Heart right ventricle (tissue), 16 donors: ENCODE results near the gene ITPRIPL2. TPM values are rescaled to one million over a fixed set of nuclear protein-coding genes. Genes with fewer than 3 reads are reported as not detected.

Source experiments
- ATAC-seq, 8 donors: fragments of 200-7000 bp; cut with Tn5 transposase; one replicate each; pipeline ENCODE4 v1.9.1; 2020; ENCODE audit warnings: mild to moderate bottlenecking in 8 of 8, moderate library complexity in 8 of 8, moderate number of reproducible peaks in 1 of 8
- DNase-seq, 2 donors: peaks; one replicate each; pipeline ENCODE4 v3.0.0-alpha.2; 2020
- H3K27ac ChIP-seq, 10 donors: fragments of 200-600 bp; sonication (generic) in 2 of 10; one replicate each; pipeline versions ENCODE4 v1.5.0 to v1.8.0; 2020 to 2022; ENCODE audit warnings: mild to moderate bottlenecking in 3 of 10
- H3K27me3 ChIP-seq, 7 donors: fragments of 200-600 bp; one replicate each; pipeline ENCODE4 v1.8.0; 2021 to 2022; ENCODE audit warnings: mild to moderate bottlenecking in 2 of 7
- H3K36me3 ChIP-seq, 9 donors: fragments of 200-600 bp; sonication (generic) in 1 of 9; one replicate each; pipeline versions ENCODE4 v1.5.0 to v1.8.0; 2020 to 2022; ENCODE audit warnings: mild to moderate bottlenecking in 2 of 9
- H3K4me1 ChIP-seq, 9 donors: fragments of 200-600 bp; sonication (generic) in 1 of 9; one replicate each; pipeline versions ENCODE4 v1.5.0 to v1.8.0; 2020 to 2022; ENCODE audit warnings: mild to moderate bottlenecking in 4 of 9
- H3K4me3 ChIP-seq, 10 donors: fragments of 200-600 bp; sonication (generic) in 2 of 10; one replicate each; pipeline versions ENCODE4 v1.5.0 to v1.8.0; 2020 to 2022; ENCODE audit warnings: mild to moderate bottlenecking in 7 of 10, moderate library complexity in 2 of 10
- H3K9me3 ChIP-seq, 11 donors: fragments of 200-600 bp in 10 of 11; sonication (generic) in 2 of 11; one replicate each; pipeline versions ENCODE4 v1.5.0 to v1.8.0; 2013 to 2022; ENCODE audit warnings: mild to moderate bottlenecking in 2 of 11, control low read depth in 1 of 11, moderate library complexity in 1 of 11
- WGBS, 2 donors: extraction: QIAGEN DNeasy Blood & Tissue Kit; methylation state at CpG; one replicate each; pipeline ENCODE4 v1.1.7; 2013; ENCODE audit warnings: inconsistent platforms in 1 of 2; 5-methylcytosine and 5-hydroxymethylcytosine counted together
- intact Hi-C, 10 donors: fragments of 100-400 bp; cut with DNase I; formaldehyde crosslinking; loops; one replicate each; pipeline versions ENCODE4 v1.11.1 to v1.14.2; 2022
- polyA plus RNA-seq, 2 donors: library from polyadenylated mRNA; stranded (reverse); fragments of 200-250 nt; gene quantifications; one replicate each; pipeline ENCODE4 v1.2.3, GENCODE V29; 2013
- total RNA-seq, 10 donors: library from RNA; stranded (reverse); fragmentation: NEBNext Ultra II Directional in 3 of 10; extraction: Animal tissue kit (Norgen Biotek cat#: 25700) in 3 of 10; gene quantifications; one replicate each; pipeline versions ENCODE4 v1.2.1 to v1.2.4, GENCODE V29; 2021 to 2023
- TF ChIP-seq, protein P1 (sequence below), 9 donors: fragments of 200-600 bp; sonication (generic) in 2 of 9; IDR thresholded peaks; one replicate each; pipeline versions ENCODE4 v1.5.0 to v1.8.0; 2021 to 2022; ENCODE audit warnings: antibody characterized with exemption in 9 of 9, mild to moderate bottlenecking in 5 of 9, moderate library complexity in 1 of 9
- donor health status: Arrhythmogenic right ventricular cardiomyopathy.
- donor health status: ischemic (EF 13 %, LVEDD 7.1; RV severe dilation, severe dysfunction).
- donor health status: healthy with polysubstance abuse.
- donor health status: DM: no; HTN: yes; CAD: no.
- donor health status: DM: no; HTN: no; CAD: no.
- donor health status: ischemic (EF 25% LVEDD 6.9; RV normal size, moderate dysfunction).
- donor health status: ischemic (EF 25% LVEDD 5.7; RV mildly dilated, moderate dysfunction).
- donor health status: healthy.
- donor health status: DM: yes; HTN: yes; CAD: no.
- donor health status: Ischemic cardiomyopathy.
- donor health status: ischemic (EF 35%, LVEDD 5.7; RV mildly dilated, moderate dysfunction).
- donor health status: nonischemic (EF 11% LVEDD 7.7; RV severe dilation, severe dysfunction).
- donor health status: DM: yes; HTN: yes; CAD: no.
- donor health status: PGD.
- donor health status: ischemic (EF 29% LVEDD 5.4; RV normal size, mild dysfunction).
- donor health status: nonischemic (EF 23%, LVEDD 6.1; RV moderate dilation, normal function).

The ITPRIPL2 gene
- total and polyA plus RNA-seq, 12 donors = 5.0 to 30.6 (median 13.1) TPM

DNA sequence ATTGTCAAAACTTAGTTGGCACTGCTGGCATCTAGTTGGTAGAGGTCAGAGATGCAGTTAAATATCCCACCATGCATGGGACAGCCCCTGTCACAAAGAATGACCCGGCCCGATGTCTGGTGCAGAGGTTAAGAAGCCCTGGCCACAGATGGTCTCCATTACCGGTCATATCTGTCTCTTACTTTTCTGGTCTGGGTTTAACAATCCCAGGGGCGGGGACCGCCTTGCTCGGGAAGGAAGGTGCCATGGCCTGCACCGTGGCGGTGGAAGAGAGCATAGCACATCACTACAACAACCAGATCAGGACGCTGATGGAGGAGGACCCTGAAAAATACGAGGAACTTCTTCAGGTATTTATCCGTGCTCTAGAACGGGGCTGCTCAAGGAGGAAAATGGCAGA lies 38.3 kb upstream of the ITPRIPL2 start:
- 92 to 94% methylated on average over 12 of the region's 12 CpGs for WGBS, 2 donors
- no peak for ATAC-seq

GRCh38 chr16:19077879-19078278 lies 35.9 kb upstream of the ITPRIPL2 start:
- intact Hi-C loops = loop anchor here in 1 of 10 donors (10.0 kb wide), 1 partner anchor 93 kb away; the partner anchor contains the start of gene TMC7
- TF ChIP-seq, protein P1, sequence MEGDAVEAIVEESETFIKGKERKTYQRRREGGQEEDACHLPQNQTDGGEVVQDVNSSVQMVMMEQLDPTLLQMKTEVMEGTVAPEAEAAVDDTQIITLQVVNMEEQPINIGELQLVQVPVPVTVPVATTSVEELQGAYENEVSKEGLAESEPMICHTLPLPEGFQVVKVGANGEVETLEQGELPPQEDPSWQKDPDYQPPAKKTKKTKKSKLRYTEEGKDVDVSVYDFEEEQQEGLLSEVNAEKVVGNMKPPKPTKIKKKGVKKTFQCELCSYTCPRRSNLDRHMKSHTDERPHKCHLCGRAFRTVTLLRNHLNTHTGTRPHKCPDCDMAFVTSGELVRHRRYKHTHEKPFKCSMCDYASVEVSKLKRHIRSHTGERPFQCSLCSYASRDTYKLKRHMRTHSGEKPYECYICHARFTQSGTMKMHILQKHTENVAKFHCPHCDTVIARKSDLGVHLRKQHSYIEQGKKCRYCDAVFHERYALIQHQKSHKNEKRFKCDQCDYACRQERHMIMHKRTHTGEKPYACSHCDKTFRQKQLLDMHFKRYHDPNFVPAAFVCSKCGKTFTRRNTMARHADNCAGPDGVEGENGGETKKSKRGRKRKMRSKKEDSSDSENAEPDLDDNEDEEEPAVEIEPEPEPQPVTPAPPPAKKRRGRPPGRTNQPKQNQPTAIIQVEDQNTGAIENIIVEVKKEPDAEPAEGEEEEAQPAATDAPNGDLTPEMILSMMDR (IDR thresholded peaks at IDR 0.05) = no peak
- H3K36me3 ChIP-seq = peaks cover 0 to 96% (median 46%) of the 10 kb centered on the region in 9 donors
- 82 to 87% methylated on average over 6 of the region's 6 CpGs for WGBS, 2 donors
- H3K4me1 ChIP-seq = peaks cover 0 to 7% (median 0%) of the 10 kb centered on the region in 9 donors
- H3K27ac ChIP-seq = no peak overlapping the region
- no peak for DNase-seq
- no peak overlapping the region for H3K4me3 ChIP-seq
- no peaks in the 10 kb centered on the region for H3K9me3 ChIP-seq
- ATAC-seq = no peak
- H3K27me3 ChIP-seq = no peaks in the 10 kb centered on the region

More for the DNA sequence above, 38.3 kb upstream of the ITPRIPL2 start:
- no peak for DNase-seq
- Histone ChIP-seq H3K36me3 (peaks cover 0 to 93% (median 48%) of the 10 kb centered on the region in 9 donors), H3K4me3 (no peak overlapping the region), H3K27ac (no peak overlapping the region), H3K4me1 (peaks cover 0 to 10% (median 0%) of the 10 kb centered on the region in 9 donors), H3K9me3 (no peaks in the 10 kb centered on the region), H3K27me3 (no peaks in the 10 kb centered on the region)
- TF ChIP-seq, protein P1 (IDR thresholded peaks at IDR 0.05) = no peak
- intact Hi-C loops = loop anchor here in 1 of 10 donors (10.0 kb wide), 1 partner anchor 91 kb away; the partner anchor contains the start of gene TMC7

GRCh38 chr16:19083670-19084069 lies 30.1 kb upstream of the ITPRIPL2 start:
- ATAC-seq (no peak), DNase-seq (no peak)
- Histone ChIP-seq H3K4me1 (peaks cover 0 to 28% (median 11%) of the 10 kb centered on the region in 9 donors), H3K9me3 (no peaks in the 10 kb centered on the region), H3K27me3 (peaks cover 0 to 13% (median 0%) of the 10 kb centered on the region in 7 donors), H3K27ac (no peak overlapping the region), H3K4me3 (no peak overlapping the region), H3K36me3 (peaks cover 0 to 38% (median 5%) of the 10 kb centered on the region in 9 donors)
- intact Hi-C loops = loop anchor here in 3 of 10 donors (2.0 to 10.0 kb wide), 3 partner anchors 81 to 421 kb away; partner anchors contain the start of gene SYT17 (in 1 of the 3)
- WGBS, 2 donors = 83 to 88% methylated on average over 1 of the region's 1 CpG
- TF ChIP-seq, protein P1 (IDR thresholded peaks at IDR 0.05) = no peak

GRCh38 chr16:19084139-19084538 lies 29.6 kb upstream of the ITPRIPL2 start:
- intact Hi-C loops = loop anchor here in 3 of 10 donors (2.0 to 10.0 kb wide), 3 partner anchors 81 to 421 kb away; partner anchors contain the start of gene SYT17 (in 1 of the 3)
- no peak for ATAC-seq

More at GRCh38 chr16:19084139-19084538, 29.6 kb upstream of the ITPRIPL2 start:
- Histone ChIP-seq H3K4me3 (no peak overlapping the region), H3K36me3 (peaks cover 0 to 34% (median 5%) of the 10 kb centered on the region in 9 donors), H3K9me3 (no peaks in the 10 kb centered on the region), H3K27me3 (peaks cover 0 to 13% (median 0%) of the 10 kb centered on the region in 7 donors), H3K27ac (no peak overlapping the region), H3K4me1 (peaks cover 0 to 33% (median 11%) of the 10 kb centered on the region in 9 donors)
- WGBS, 2 donors = 87 to 93% methylated on average over 3 of the region's 3 CpGs
- no peak for DNase-seq
- TF ChIP-seq, protein P1 (IDR thresholded peaks at IDR 0.05) = no peak
